HAP-1 (cell line): ENCODE results near the gene FEV.
"Not testable (repeated sequence)": the region's sequence is repeated elsewhere in the genome, so short reads cannot be mapped to it uniquely, and the experiment has no call there.

Experiments
- DNase-seq, 2 experiments: peaks; one replicate each; pipeline ENCODE4 v3.0.0-alpha.2; 2016 to 2020; ENCODE audit warnings: low spot score in 2 of 2
- H3K27me3 ChIP-seq: fragments of 250-450 bp; sonication (Bioruptor Pico); 2 replicates; pipeline ENCODE4 v1.5.1; 2020; ENCODE audit warnings: low read depth, mild to moderate bottlenecking, moderate library complexity
- H3K36me3 ChIP-seq: fragments of 250-450 bp; sonication (Bioruptor Pico); replicated peaks from 2 replicates; pipeline ENCODE4 v1.5.1; 2020; ENCODE audit warnings: mild to moderate bottlenecking
- H3K4me1 ChIP-seq: fragments of 250-450 bp; sonication (Bioruptor Pico); 2 replicates; pipeline ENCODE4 v1.5.1; 2020; ENCODE audit warnings: mild to moderate bottlenecking
- H3K4me3 ChIP-seq: fragments of 250-450 bp; sonication (Bioruptor Pico); 2 replicates; pipeline ENCODE4 v1.5.1; 2020; ENCODE audit warnings: mild to moderate bottlenecking, moderate library complexity
- H3K9me3 ChIP-seq: fragments of 250-450 bp; sonication (Bioruptor Pico); 2 replicates; pipeline ENCODE4 v1.5.1; 2020; ENCODE audit warnings: mild to moderate bottlenecking, moderate library complexity
- in situ Hi-C: fragments of 300-500 bp; cut with MboI; formaldehyde crosslinking; loops from 3 replicates; pipeline ENCODE4 v1.14.3; 2020; ENCODE audit warnings: low sequenced_read_pairs, inconsistent platforms, mixed read lengths

Gene FEV

GRCh38 chr2:218944759-218945404 lies 40.1 kb downstream of the FEV start:
- DNase-seq = no peak
- in situ Hi-C loops = no loop called here
- H3K27me3 ChIP-seq = peaks cover 5% of the 10 kb centered on the region; the same call in 1 of the 2 replicates

DNA sequence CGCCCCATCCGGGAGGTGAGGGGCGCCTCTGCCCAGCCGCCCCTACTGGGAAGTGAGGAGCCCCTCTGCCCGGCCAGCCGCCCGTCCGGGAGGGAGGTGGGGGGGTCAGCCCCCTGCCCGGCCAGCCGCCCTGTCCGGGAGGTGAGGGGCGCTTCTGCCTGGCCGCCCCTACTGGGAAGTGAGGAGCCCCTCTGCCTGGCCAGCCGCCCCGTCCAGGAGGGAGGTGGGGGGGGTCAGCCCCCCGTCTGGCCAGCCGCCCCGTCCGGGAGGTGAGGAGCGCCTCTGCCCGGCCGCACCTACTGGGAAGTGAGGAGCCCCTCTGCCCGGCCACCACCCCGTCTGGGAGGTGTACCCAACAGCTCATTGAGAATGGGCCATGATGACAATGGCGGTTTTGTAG lies 53.2 kb downstream of the FEV start:
- H3K4me3 ChIP-seq = not testable (repeated sequence)

More at GRCh38 chr2:218944759-218945404, 40.1 kb downstream of the FEV start:
- no peak overlapping the region for H3K4me3 ChIP-seq
- no peaks in the 10 kb centered on the region for H3K4me1 ChIP-seq
- no peaks in the 10 kb centered on the region for H3K36me3 ChIP-seq
- H3K9me3 ChIP-seq = no peaks in the 10 kb centered on the region

More for the DNA sequence above, 53.2 kb downstream of the FEV start:
- H3K4me1 ChIP-seq, in situ Hi-C loops, H3K27me3 ChIP-seq, DNase-seq, H3K36me3 ChIP-seq, H3K9me3 ChIP-seq: not testable (repeated sequence)
